Jurkat, Clone E6-1 (cell line): Measurements from ENCODE around the gene MIGA1.

Experiments
- DNase-seq: peaks from one replicate; pipeline ENCODE4 v3.0.0-alpha.2; 2011; ENCODE audit warnings: low read depth, low spot score
- H3K4me3 ChIP-seq: 2 replicates; pipeline ENCODE4 v1.5.1; 2011; ENCODE audit warnings: mild to moderate bottlenecking, low read length, control low read depth, moderate library complexity

The MIGA1 gene

DNA sequence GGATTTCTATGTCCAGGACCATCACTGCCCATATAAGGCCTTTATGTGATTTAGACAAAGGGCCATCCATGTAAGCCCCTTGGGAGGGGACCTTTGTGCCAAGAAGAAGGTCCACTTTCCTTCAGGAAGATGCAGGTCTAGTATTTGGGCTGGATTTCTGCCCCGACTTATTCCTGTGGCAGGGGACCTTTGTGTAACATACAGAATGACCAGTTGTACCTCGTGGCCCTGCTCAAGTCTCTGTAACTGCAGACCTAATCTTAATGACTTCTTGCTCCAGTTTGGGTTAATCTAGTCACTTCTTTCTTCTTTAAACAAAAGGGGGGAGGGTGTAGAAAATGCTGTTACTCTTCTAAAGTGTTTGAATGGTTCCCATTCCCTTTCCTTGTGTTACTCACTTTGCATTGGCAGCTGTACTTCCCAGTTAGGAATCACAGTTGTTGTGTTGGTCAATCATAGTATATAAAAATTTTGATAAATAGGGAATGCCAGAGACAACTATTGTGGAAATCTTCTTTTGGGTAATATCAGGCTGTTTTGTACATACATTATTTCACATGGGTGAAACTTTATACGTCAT, 54.2 kb downstream of the MIGA1 start:
- no peak overlapping the region for H3K4me3 ChIP-seq
- DNase-seq = no peak

DNA sequence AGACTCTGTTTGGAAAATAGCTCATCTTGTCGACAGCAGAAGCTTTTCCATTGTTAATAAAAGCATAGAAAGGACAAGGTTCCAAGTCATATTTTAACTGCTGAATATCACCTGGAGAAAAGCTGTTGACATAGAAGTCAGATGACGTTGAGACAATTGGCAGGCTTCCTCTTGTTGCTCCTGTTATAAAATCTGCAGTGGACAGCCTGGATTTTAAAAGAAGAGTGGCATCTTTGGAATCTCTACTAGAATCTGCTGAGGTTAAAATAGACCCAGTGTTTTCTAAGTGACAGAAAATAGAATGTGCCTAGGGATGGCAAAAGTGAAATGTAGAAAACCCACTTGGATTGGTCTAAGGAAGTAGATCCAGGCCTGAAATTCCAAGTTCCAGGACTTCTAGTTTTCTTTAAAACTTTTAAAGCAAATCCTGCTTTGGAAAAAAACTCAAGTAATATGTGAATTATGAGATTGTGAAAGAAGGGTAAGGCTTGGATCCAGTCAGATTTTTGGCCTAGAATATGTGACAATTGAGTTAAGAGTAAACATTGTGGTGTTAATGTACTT, 55.4 kb downstream of the MIGA1 start:
- DNase-seq = no peak
- H3K4me3 ChIP-seq = no peak overlapping the region

DNA sequence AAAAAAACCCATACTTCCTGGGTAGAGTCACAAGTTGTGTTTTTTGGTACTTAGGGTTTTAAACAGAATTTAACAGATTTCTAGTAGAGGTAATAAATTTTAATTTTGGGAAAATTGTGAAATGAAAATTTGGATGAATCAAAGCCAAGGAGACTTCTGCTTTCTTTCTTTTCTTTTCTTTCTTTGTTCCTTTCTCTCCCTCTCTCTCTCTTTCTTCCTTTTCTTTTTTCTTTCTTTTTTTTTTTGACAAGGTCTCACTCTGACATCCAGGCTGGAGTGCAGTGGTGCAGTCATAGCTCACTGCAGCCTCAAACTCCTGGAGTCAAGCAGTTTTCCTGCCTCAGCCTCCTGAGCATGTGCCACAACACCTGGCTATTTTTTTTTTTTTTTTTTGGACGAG, 62.1 kb downstream of the MIGA1 start:
- H3K4me3 ChIP-seq = no peak overlapping the region
- no peak for DNase-seq

- DNase-seq = no peak
- no peak overlapping the region for H3K4me3 ChIP-seq
These were observed 66.5 kb downstream of the MIGA1 start for GRCh38 chr1:77845951-77846350.

GRCh38 chr1:77846966-77847365, 67.5 kb downstream of the MIGA1 start:
- no peak for DNase-seq
- no peak overlapping the region for H3K4me3 ChIP-seq

- peak; percentile 51 for DNase-seq
- H3K4me3 ChIP-seq = no peak overlapping the region
These were observed 68.2 kb downstream of the MIGA1 start for GRCh38 chr1:77847621-77848080.

DNA sequence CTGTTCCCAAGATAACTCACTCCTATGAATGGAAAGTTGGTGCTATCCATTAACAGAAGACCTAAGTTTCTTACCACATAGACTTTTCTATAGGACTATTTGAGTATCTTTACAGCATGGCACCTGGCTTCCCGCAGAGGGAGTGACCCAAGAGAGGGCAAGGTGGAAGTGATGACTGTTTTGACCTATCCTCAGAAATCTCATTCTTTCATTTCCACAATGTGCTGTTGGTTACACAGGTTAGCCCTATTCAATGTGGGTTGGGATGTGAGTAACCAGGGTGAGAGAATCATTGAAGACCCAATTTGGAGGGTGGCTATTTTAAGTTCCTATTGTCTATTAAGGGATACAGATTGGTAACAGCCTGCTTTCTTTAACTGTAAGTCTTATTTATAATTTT, 70.6 kb downstream of the MIGA1 start:
- H3K4me3 ChIP-seq = no peak overlapping the region
- no peak for DNase-seq

DNA sequence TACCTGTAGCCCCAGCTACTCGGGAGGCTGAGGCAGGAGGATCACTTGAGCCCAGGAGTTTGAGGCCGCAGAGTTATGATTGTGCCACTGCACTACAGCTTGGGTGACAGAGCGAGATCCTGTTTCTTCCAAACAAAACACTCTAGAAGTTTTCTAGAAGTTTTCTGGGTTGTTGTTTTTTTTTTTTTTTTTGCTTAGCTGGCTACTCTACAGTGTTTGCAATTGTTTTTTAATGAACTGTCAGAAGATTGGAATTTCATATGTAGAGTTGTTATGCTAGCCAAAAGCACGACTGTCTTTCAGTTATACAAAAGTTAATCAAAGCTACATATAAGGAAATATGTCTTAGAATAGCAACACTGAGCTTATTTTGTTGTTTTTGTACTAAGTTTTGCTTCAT, 78.1 kb downstream of the MIGA1 start:
- H3K4me3 ChIP-seq = no peak overlapping the region
- DNase-seq = no peak

- no peak for DNase-seq
These were observed 79.3 kb downstream of the MIGA1 start for GRCh38 chr1:77858725-77859124.

DNA sequence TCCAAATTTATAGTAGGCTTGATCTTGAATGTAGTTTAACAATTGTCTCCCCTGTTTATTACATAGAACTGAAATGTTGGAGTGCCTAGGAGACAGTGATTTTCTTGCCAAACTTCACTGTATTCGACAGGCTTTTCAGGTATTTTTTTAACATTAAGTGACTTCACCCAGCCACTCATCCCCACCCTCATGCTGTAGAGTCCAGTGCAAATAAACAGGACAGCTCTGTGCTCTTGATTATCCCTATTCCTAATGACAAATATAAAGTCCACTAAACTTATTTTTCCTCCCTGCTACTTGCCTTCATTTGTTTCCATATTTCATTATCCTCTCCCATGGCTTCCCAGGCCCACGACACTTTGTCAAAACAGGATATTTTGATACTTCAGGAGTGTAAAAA, 79.8 kb downstream of the MIGA1 start:
- DNase-seq = no peak

More at GRCh38 chr1:77858725-77859124, 79.3 kb downstream of the MIGA1 start:
- no peak overlapping the region for H3K4me3 ChIP-seq

GRCh38 chr1:77866296-77866695, 86.8 kb downstream of the MIGA1 start:
- DNase-seq = no peak
- no peak overlapping the region for H3K4me3 ChIP-seq

More for the DNA sequence above, 79.8 kb downstream of the MIGA1 start:
- no peak overlapping the region for H3K4me3 ChIP-seq

DNA sequence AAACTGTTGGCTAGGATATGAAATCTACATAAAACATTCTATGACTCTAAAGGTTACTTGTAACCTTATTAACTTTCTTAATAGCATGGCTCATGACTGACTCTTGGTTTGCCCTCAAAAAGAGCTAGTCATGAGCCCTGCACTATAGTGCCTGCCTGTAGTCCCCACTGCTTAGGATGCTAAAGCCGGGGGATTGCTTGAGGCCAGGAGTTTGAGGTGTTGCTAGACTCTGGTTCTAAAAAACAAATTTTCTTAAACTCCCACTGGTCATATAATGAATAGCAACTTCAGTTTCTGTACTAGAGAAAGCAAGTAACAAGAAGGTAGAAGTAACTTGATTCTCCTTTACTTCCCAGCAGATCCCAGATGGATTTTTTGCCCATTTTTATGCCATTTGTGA, 93.2 kb downstream of the MIGA1 start:
- DNase-seq = no peak
- H3K4me3 ChIP-seq = no peak overlapping the region

GRCh38 chr1:77873461-77873860, 94.0 kb downstream of the MIGA1 start:
- H3K4me3 ChIP-seq = no peak overlapping the region
- DNase-seq = no peak

DNA sequence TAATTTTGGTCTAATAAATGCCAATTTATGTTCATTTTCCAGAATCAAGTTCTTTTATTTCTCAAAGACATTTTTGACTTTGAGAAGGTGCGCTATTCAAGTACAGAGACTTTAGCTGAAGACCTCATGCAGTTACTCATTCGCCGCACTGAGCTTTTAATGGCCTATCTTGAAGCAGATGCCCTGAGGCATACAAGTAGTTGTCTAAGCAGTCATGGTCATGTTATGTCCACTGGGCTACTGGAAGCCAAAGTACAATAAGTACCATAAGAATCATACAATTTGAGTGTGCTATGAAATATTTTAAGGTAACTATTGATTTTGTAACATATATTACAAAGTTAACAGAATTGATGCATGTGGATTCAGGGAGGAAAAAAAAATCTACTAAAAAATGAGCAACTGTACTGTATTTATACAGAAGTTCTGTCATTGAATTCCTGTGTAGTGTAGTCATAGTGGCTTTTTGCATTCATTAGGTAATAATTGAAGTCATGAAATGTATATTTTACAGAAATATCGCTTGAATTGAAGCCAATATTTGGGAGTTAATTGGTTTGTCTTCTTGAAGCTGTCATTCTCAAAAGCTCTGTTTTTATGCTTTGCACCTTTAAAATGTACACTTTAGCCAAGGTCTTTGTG, 95.5 kb downstream of the MIGA1 start:
- H3K4me3 ChIP-seq = no peak overlapping the region
- DNase-seq = no peak

DNA sequence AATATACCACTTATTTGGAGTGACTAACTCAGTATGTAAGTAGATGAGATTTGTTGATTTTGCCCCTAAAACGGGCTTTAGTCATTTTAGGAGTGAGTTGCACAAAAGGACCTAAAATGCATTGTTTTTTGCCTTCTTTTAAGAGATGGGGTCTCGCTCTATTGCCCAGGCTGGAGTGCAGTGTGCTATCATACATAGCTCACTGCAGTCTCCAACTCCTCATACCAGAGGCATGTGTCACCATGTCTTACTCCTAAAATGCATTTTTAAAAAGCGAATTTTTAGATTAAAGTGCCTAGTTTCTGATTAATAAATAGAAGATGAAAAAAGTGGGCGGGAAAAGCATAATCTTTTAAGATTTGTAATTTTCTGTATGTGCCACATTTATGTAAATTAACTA, 97.4 kb downstream of the MIGA1 start:
- H3K4me3 ChIP-seq = no peak overlapping the region
- no peak for DNase-seq

DNA sequence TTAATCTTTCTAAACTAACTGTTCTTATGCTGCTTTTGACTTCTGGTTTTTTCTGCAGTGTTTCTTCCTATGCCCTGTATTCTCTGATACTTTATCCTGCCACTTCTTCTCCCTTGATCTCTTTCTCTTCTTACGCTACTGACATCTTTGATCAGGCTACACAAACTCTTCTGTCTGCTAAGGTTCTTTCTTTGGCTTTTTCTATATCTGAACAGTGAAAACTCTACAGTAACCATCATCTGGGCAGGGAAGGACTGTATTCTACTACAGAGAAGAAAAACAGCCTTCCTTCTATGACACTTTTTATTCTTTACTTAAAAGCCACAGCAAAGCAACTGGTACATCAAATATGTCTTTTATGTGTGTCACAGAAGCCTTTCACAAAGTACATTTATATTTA, 101.6 kb downstream of the MIGA1 start:
- peak; percentile 58 for DNase-seq
- H3K4me3 ChIP-seq = no peak overlapping the region

DNA sequence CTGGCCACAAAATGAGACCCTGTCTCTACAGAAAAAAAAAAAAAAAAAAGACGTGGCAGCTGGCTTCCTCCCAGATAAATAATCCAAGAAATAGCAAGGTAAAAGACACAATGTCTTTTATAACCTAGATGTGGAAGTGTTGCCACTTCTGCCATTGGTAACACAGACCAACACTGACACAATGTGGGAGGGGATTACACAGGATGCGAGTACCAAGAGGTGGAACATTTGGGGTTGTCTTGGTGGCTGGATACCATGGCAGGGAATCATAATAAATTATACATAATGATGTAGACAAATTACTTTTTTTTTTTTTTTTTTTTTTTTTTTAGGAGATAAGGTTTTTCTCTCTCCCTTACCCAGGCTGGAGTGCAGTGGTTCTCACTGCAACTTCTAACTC, 103.0 kb downstream of the MIGA1 start:
- no peak overlapping the region for H3K4me3 ChIP-seq
- no peak for DNase-seq

DNA sequence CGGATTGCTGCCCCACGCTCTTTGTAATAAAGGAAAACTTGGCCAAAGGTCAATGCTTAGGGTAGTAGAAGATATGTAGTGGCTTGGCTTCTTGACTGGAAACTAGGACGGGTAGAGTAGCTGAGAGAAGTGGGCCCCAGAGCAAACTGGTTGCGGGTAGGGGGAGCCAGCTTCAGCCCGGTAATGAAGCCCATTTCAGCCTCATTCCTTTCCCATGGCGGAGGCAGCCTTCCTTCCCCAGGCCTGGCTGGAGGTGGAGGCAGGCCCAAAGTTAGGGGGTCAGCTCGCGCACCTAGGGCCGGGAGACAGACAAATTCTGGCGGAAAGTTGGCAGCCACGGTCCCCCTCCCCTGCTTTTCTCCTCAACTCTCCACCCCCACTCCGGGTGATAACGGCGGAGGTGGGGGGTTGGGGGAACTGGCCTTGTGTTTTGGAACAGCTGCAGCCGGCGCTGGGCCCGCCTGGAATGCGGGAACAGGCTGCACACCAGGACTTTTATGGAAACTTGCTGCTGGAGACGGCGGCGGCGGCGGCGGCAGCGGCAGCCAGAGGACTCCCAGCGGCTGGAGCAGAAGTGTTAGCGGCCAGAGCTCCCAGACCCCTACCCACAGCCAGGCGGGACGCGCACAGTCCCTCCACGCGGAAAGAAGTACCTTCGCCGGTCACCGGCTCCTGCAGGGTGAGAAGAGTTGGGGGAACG, 108.8 kb downstream of the MIGA1 start, which contains the start of gene NEXN:
NEXN (plus strand) TSS at position 544 of the 700 bp plus-strand sequence. CDS start 27,483 bp downstream, outside the sequence.
- DNase-seq = no peak
- no peak within 1 kb of the TSS for H3K4me3 ChIP-seq

DNA sequence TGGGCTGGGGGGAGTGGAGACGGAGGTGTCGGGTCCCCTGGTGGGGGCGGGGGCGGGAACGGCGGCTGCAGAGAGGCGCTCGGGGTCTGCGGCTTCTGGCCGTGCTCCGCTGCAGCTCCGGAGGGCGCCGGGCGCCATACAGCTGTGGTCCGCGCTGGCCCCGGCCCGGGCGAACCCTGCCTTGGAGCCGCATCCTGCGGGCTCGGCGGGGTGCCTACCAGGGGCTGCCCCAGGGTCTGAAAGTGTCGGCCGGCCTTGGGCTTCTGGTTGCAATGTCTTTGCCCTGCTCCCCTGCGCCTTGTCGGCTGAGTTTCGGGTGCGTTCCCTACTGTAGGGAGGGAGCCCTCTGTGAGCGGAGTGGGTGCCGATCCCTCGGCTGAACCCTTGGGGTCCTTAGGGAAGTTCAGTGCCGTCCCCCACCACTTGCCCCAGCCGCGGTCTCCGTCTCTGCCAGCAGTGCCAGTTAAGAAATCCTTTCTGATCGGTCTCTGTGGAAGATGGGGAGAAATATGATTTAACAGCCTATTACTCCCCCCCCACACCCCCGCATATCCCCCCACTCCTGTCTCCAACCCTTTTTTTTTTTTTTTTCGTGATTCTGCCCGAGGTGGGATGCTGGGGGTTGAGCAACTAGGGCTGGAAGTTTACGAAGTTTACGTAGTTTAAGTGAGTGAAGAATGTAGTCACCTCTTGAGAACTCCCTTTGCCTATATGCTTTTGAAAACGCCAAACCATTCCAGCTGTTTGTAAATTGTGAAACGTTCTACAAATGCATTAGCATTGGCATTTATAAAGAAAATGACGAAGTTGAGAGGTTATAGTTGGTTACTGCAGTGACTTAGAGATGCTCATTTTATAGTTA, 109.6 kb downstream of the MIGA1 start:
- no peak overlapping the region for H3K4me3 ChIP-seq
- no peak for DNase-seq
